NT2/D1 (cell line): Measurements from ENCODE around the gene NPM3.

Source experiments
- SUZ12 ChIP-seq: IDR thresholded peaks from 2 replicates; pipeline ENCODE4 v1.6.1; 2011; ENCODE audit not compliant: insufficient read length, insufficient read depth; ENCODE audit errors: extremely low read depth
- YY1 ChIP-seq: IDR thresholded peaks from 2 replicates; pipeline ENCODE4 v1.6.1; 2011; ENCODE audit not compliant: insufficient read length, insufficient read depth
- ZNF274 ChIP-seq: IDR thresholded peaks from 2 replicates; pipeline ENCODE4 v1.6.1; 2011; ENCODE audit warnings: mild to moderate bottlenecking, low read depth, low read length

GRCh38 chr10:101816376-101816775 lies 33.1 kb upstream of the NPM3 start:
- TF ChIP-seq ZNF274 (no peak), YY1 (no peak), SUZ12 (no peak)
